Bone marrow (tissue), 2 donors: ENCODE results near the gene MRPS31.
A peak's percentile ranks its signal among the peaks of the same experiment; 100 is the strongest.

ENCODE experiments used
- DNase-seq, 2 donors: peaks; one replicate each; lab custom pipeline; 2025; lab: John Stamatoyannopoulos, UW

MRPS31 gene

DNA sequence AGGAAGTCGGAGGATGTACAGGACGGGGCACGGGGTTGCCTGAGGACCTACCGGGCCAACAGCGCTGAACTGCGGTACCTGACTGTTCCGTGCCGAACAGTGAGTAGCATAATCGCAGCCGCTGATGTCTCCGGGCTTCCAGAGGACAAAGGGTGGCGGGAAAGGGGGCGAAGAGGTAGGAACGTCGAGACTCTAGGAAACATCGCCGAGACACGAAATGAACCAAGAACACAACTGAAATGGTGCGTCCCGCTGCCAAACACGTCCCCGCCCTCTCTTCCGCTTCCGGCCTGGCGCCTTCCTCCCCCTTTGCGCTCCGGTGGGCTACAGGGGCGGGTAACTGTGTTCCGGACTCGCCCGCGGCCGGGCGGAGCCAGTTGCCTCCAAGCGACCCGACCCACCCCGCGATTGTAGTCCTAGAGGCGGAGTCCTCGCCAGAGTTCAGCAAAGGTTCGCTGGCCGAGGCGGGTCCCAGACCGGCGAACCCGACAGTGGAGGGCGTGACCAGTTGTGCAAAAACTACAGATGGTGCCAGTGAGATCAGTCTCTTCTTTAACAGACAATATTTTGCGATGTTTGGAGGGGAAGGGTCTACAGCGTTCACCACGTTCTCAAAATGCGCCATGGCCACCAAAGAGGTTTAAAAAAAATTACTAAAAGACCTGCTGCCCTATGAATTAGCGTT is at the start of gene MRPS31:
Gene MRPS31 (minus strand): TSS at position 257 of the 685 bp plus-strand sequence. CDS start 54 bp downstream, at position 203.
- DNase-seq = peak; percentile 87 to 96

DNA sequence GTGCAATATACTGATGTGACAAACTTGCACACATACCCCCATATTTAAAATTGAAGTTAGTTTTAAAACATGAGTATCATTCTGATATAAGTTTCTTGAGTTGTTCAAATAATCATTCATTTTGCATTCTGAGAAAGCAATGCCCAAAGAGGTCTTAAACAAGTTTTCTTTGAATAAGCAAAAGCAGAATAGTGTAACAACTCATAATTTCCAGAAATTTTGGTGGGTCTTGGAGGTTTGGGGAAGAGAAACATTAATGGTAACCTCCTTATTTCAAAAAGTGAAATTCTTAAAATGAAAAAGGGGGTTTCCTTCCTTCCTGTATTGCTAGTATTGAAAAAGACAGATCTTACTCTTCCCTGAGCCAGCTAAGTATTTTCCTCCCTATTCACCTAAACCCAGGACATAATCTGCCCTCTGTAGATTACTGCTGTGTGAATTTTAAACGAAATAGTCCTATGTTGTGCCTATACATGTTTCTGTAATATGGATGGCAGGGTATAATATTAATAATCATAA is 48.9 kb upstream of the MRPS31 start:
- DNase-seq = no peak

DNA sequence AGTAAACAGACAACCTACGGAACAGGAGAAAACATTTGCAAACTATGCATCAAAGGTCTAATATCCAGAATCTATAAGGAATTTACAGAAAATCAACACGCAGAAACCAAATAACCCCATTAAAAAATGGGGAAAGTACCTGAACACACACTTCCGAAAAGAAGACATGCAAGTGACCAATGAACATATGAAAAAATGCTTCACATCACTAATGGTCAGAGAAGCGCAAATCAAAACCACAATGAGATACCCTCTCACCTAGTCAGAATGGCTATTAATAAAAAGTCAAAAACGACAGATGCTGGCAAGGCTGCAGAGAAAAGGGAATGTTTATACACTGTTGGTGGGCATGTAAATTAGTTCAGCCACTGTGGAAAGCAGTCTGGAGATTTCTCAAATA is 47.9 kb upstream of the MRPS31 start:
- no peak for DNase-seq

DNA sequence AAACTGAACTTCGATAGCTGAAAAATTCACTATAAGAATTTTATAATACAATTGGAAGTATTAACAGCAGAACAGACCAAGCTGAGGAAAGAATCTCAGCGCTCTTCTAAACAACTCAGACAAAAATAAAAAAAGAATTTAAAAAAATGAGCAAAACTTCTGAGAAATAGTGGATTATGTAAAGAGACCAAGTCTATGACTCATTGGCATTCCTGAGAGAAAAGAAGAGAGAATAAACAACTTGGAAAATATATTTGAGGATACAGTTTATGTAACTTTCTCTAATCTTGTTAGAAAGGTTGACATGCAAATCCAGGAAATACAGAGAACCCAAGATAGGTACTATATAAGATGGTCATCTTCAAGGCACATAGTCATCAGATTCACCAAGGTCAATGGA is 43.8 kb upstream of the MRPS31 start:
- no peak for DNase-seq

DNA sequence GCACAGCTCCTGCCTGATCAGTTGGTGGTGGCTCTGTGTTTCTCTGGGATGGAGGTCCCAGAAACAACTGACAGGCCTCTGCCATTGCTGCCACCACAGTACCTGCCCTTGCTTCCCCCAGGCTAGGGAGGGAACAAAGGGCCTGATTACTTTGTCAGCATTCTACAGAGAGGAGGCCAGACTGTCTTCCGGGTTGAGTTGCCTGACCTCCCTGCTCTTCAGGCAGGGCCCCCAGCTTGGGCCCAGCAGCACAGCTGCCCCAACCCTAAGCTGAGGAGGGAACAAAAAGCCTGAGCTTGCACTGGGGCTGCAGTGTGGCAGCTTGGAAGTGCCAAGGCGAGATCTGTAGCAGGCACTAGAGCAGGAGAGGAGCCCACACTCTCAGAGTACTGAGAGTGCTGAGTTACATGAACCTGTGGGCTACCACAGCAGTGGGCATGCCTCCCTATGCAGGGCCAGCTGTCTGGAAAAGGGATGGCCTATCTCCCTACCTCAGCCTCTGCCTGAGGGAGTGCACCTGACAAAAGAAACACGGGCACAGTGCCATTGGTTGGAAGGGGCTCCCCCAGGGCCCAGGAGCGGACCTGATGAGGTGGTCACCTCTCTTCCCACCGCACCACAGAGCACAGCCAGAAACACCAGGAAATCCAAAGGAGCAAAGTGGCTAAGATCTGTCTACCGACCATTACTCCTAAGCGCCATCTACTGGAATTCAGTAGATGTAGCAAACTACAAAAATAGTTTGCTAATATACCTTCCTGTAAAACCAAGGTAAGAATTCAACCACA is 42.9 kb upstream of the MRPS31 start:
- DNase-seq = peak in 1 of 2 donors; percentile 18

DNA sequence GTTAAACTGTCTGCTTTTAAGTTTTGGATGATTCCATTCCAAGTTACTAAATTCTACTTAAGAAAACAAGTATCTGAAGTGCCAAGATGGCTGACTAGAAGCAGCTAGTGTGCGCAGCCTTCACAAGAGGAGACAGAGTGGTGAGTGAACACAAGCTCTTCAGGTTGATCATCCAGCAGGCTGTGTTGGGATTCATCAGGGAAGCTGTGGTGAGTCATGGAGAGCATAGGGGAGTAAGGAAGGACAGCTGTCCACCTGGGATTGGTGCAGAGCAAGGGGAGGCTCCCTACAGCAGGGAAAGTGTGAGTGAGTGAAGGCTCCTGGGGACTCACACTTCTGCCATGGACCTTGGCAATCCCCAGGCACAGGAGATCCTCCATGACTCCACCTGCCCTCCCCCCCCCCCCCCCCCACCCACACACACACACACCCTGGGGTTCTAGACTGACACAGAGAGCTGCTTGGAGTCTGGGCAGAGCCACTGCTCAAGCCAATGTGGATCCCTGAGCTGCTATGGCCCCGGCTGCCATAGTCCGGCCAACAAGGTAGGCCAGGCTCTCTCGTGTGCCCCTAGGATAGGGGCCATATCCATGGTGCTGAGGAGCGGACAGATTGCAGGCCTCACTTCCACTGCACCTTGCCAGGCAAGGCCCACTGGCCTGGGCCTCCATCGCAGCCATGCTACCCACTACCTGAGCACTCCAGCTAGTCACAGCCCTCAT is 41.9 kb upstream of the MRPS31 start:
- no peak for DNase-seq

DNA sequence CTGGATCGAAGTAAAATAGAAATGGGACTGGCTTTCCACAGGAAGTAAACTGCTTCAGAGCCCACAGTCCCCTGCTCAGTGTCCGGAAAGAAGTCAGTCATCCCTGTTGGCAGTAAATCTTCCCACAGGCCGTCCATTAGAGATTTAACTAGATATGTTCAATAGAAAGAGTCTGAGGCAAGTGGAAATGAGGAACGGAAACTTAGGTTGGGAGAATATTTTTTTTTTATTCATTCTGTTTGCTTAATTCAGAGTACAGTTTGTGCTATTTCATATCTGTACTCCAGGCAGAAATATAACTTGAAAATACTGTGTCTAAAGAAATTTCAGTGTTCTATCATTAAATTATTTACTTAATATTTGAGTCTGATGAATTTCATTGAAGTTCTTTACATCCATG is 41.1 kb upstream of the MRPS31 start:
- DNase-seq = no peak

DNA sequence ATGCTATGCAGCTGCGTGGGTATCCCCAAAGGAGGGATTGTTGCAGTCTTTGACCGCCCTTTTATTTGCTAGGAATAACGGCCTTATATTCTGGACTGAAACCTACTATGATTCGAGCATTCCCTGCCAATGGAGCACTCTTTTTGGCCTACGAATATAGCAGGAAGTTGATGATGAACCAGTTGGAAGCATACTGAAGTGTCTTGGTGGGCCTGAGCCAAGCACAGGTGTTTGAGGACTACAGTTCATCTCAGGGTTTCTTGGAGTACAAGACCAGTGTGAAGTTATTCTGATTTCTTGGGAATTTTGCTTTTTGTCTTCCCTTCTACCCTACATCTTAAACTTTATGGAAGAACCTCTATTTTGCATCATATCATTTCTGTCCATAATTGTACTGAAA is 38.5 kb upstream of the MRPS31 start:
- DNase-seq = no peak

DNA sequence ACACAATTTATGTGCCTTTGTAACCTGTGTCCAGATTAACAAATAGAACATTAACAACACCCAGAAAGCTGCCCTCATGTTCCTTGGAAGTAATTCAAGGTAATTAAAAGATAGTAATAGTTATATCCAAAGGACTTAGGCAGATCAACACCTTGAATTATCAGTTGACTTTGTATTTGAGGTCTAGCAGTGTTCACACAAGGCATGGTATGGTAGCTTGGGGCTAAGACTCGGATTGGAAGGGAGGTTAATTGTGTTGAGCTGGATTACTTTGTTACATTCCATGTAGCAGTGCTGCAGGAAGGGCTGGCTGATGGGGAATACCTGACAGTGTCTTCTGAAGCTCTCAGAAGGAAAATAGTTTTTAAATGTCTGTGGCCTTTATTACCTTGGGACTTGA is 35.3 kb upstream of the MRPS31 start:
- no peak for DNase-seq

DNA sequence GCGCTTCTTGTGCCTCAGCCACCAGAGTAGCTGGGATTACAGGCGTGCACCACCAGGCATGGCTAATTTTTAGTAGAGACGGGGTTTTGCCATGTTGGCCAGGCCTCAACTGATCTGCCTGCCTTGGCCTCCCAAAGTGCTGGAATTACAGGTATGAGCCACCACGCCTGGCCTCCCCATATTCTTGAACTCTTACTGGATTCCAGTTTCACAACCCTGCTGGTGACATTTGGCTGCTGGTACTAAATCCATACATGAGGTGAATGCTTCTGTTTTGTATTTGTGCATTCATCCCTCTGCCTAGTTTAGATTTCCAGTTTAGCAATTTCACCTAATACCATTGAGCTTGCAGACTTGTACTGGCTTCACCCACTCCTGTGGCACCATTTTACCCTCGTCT is 32.3 kb upstream of the MRPS31 start:
- no peak for DNase-seq

DNA sequence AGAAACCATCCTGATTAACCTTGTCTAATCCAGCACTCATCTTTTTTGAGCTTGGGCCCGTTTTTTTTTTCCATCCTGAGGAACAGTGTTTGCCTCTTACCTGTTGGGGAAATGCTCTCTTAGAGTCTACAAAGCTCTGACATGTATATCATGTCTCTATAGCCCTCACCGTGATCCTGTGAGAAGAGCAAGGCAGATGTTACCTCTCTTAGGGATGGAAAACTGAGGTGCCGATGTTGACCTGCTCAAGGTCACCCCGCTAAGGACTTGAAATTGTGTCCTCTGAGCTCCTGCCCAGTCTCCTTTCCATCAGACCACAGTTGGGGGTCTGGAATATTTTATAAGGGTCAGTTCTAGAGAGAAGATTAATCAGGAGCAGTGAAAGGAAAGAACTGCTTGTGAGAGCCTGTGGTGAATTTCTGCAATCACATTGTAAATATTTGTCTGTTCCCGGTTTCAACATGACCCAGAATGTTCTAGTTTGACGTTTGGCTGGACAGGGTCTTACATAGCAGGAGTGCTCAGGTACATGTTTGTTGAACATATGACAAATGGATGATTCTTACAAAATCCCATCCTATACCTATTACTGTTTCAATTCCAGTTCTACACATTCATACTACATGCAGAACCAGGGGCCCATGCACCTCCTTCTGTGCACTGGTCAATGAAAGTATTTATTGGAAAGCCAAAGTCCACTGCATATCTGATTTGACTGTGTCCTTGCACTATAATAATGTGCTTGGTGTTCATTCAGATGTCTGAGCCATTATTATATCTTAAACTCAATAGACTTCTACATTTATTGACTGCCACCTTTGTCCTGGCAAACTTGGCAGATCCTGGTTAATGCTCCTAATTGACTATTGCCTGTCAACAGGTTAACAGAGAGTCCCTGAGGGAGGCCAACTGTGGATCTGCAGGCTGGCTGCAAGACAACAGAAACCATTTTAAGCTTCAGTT is 30.5 kb upstream of the MRPS31 start:
- DNase-seq = no peak

DNA sequence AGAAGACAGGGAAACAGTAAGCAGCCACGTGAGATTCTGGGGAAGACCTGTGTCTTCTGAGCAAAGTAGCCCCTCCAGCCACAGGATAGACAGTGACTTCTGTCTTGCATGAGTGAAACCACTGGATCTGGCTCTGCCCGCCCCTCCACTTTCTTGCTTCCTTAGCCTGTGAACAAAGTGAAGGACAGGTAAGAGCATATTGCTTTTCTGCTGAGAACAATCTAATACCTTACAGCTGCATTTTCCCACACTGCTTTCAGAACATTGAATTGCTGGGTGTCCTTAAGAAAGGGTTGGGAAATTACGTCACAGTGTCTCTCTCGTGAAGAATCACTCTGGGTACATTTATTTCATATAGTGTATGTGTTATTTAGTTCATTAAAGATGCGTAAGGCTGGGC is 29.6 kb upstream of the MRPS31 start:
- no peak for DNase-seq

DNA sequence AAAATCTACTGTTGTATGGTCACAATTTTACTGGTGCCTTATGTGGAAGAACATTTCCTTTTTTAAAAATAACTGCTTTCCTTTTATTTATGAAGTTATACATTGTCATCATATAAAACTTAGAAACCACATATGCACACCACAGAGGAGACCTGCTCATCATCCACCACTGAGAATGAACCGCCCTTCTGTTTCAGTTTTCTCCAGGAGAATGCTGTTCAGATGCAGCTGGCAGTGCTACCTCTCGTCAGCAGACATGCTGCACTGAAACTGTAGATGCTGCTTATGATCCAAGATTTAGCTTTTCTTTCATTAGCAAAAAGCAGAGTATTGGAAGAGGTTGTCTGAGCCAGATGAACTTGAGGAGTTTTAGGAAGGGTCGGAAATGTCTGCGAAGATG is 28.5 kb upstream of the MRPS31 start:
- no peak for DNase-seq

DNA sequence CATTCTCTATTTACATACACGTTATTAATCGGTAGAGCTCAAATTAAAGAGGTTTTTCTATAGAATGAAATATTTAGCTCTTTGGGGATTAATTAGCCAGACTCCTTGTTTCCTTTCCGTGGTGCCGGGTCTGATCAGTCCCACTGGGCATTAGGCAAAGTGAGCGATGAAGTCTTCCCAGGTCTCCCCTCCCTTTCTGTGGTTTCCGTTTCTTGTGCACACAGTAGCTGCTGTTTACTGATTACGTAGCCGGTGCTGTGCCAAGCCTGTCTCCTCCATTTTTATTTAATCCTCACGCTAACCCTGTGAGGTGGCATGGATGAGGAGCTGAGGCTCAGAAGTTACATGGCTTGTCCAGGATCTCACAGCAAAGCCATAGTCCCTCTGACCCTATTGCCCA is 27.4 kb upstream of the MRPS31 start:
- no peak for DNase-seq

DNA sequence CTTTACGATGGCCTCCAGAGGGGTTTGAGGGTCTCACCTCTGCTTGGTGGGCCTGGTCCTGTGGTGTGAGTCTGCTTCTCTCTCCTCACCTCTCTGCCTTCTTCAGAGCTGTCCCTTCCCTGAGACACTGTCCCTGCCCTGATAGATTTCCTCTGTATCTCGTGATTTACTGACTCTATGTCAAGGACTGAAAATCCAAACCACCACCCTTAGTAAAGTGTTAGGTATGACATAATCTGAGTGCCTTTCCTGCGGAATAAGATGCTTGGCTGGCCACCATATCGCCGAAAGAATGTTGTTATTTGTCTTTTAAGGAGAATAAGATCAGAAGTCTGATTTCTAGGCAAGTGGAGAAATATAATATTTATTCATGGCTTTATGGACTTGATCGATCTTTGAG is 25.7 kb upstream of the MRPS31 start:
- DNase-seq = no peak

DNA sequence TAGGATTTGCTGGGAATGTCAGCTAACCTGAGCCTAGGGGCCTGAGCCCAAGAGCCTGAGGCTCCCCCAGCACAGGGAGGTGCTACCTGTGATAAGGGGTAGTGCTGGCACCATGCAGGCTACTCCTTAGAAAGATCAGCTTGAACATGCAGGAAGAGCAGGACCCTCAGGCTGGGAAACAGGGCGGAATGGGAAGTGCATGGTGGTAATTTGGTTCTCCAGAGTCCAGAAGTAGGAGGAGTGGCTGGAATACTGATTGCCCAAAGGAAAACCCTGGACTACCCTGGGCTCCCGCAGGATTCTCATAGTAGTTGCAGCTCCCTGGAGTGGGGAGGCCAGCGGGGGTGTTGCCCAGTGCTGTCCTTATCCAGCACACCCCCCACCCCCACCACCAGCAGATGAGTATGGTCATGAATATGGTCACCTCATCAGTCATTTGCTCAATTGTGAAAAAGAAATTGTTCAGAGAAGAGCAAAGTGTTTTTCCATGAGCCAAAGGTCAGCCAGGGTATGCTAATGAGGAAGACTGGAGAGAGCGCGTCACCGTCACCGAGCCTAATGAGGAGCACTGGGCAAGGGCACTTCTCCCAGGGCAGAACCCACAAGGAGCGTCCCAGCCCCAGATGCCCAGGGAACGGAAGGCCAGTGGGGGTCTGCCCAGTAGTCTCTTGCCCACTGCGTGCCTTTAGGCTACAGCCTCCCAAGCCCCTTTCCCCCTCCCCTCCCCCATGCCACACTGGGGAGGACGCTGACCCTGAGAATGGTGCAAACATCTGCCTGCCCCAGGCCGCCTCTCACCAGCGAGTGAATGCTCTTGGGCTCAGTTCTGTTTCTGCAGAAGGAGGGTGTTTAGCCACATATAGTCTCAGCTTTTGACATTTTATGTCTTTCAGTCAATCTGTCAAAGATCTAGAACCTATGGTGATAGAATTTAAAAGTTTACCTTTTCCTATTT is 23.7 kb upstream of the MRPS31 start:
- no peak for DNase-seq

DNA sequence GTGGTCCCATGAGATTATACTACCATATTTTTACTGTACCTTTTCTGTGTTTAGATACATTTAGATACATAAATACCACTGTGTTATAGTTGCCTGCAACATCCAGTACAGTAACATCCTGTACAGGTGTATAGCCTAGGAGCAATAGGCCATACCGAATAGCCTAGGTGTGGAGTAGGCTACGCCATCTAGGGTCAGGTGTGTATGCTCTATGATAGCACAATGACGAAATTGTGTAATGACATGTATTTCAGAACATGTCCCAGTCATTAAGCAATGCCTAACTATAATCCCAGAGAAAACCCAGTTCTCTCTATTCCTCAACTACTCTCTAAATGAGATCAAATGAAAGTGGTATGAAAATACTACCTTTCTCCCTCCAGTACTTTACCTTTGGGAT is 22.3 kb upstream of the MRPS31 start:
- DNase-seq = no peak

DNA sequence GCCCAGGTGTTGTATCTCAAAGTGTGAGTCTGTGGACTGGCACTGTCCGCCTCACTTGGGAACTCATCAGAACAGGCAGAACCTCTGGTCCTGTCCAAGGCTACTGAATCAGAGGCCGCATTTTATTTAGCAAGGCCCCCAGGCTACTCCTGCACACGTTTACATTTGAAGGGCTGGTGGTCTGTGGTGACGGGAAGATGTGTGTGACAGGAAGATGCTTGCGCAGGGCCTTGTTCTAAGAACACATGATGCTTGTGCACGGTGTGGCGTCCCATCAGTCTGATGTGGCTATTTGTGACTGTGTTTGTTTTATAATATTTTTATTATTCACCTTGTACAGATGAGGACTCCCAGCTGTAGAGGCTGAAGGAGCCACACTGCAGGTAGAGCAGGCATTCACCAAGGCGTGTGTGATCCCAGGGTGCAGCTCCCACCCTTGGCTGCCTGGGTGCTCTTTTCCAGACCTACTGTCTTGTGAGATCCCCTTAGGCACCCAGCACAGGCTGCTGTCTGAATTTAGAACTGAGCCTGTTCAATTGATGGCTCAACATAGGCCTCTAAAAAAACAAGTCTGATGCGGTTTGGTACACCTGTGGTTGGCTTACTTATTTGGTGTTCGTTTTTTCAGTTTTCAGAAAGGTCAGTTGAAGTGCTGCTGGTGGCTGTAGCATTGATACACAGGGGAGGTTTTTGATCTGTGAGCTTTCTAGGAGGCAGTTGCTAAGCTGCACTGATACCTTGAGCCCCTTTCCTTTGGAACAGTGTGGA is 21.5 kb upstream of the MRPS31 start:
- DNase-seq = no peak

DNA sequence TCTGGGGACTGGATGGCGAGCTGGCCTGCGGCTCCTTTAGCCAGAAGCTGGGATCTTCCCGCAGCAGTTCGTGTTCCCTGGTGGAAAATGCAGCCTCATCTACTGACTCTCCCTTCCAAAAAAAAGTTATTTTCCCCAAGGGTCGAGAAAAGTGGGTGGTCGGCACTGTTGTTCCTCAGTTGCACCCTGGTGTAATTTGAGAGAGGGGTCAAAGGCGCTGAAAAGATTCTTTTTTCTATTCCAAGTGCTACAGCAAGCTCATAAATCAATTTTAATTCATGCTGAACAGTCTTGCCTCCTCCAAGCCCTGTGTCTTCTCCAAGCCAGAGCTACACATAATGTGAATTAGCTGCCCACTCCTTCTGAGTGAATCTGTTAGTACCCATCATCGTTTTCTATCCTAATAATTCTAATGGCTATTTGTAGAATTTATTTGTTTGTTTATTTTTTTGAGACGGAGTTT is 19.2 kb upstream of the MRPS31 start:
- DNase-seq = no peak
